ENCODE measurements around the gene LARGE1. TPM values are rescaled to one million over a fixed set of nuclear protein-coding genes. Genes with fewer than 3 reads are reported as not detected.

Gene LARGE1
- total RNA-seq, 1 donor: 13.4 TPM

DNA sequence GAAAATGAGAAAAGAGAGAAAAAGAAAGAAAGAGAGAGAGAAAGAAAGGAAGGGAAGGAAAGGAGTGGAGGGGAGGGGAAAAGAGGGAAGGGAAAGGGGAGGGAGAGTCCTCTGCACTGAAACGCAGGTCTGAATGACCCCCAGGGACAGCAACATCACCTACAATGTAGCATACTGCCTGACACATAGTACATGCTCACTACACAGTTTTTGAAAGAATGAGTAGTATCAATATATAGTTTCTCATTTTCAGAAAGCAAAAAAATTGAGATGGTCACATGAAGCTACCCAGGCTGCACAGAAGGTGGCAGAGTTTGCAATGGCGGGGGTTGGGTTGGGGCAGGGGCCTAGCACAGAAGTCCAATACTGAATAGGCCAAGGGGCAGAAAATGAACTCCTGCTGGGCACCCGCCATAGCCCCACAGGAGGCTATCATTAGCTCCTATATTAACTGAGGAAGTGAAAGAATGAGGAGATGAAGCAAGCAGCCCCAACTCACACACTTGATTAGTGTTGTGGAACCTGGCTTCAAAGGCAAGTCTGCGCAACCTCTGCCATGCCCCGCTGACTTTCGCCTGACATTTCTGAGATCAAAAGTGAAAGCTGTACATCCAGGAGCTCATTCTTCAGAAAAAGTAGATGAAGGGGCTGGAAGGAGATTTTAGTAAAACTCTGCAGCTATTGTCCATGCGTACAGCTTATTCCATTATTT, 620.9 kb downstream of the LARGE1 start:
- DNase-seq (ENCODE audit: low read depth): no peak
- no peak overlapping the region for H3K4me3 ChIP-seq (ENCODE audit: low read depth, low read length)
- TF ChIP-seq, protein P1, sequence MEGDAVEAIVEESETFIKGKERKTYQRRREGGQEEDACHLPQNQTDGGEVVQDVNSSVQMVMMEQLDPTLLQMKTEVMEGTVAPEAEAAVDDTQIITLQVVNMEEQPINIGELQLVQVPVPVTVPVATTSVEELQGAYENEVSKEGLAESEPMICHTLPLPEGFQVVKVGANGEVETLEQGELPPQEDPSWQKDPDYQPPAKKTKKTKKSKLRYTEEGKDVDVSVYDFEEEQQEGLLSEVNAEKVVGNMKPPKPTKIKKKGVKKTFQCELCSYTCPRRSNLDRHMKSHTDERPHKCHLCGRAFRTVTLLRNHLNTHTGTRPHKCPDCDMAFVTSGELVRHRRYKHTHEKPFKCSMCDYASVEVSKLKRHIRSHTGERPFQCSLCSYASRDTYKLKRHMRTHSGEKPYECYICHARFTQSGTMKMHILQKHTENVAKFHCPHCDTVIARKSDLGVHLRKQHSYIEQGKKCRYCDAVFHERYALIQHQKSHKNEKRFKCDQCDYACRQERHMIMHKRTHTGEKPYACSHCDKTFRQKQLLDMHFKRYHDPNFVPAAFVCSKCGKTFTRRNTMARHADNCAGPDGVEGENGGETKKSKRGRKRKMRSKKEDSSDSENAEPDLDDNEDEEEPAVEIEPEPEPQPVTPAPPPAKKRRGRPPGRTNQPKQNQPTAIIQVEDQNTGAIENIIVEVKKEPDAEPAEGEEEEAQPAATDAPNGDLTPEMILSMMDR (IDR thresholded peaks at IDR 0.05; ENCODE audit: insufficient read depth, low read depth, low read length): no peak

DNA sequence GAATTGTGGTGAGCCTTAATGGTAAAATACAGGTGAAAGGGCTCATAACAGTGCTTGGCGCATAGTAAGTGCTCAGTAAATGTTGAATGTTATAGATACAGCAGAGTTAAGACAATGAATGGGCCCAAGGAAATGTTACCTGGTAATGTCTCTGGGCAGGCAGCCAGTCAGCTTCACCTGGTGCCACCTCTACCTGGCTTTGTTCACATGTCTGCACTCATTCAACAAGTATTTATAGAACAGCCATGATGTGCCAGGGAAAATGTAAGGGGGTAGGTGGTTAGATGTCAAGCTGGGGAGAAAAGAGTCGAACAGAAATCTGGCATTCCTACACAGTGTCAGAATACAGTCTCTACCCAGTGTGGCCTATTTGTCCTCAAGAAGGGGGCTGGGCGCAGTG, 623.3 kb downstream of the LARGE1 start:
- TF ChIP-seq, protein P1 (IDR thresholded peaks at IDR 0.05; ENCODE audit: insufficient read depth, low read depth, low read length): no peak

DNA sequence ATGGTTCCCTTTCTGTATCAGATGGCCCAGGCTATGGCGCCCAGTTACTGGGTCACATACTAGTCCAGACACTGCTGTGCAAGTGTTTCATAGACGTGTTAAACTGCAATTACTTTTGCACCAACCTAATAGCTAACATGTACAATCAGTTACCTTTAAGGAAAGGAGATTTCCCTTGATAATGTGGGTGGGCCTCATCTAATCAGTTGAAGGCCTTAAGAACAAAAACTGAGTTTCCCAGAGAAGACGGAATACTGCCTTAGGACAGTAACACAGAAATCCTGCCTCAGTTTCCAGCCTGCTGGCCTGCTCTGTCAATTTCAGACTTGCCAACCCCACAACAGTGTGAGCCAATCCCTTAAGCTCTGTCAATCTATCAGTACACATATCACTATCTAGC, 632.2 kb downstream of the LARGE1 start:
- H3K4me3 ChIP-seq (ENCODE audit: low read depth, low read length): no peak overlapping the region
- TF ChIP-seq, protein P1 (IDR thresholded peaks at IDR 0.05; ENCODE audit: insufficient read depth, low read depth, low read length): no peak
- DNase-seq (ENCODE audit: low read depth): no peak

More for the DNA sequence above, 623.3 kb downstream of the LARGE1 start:
- H3K4me3 ChIP-seq (ENCODE audit: low read depth, low read length): no peak overlapping the region
- no peak for DNase-seq (ENCODE audit: low read depth)

DNA sequence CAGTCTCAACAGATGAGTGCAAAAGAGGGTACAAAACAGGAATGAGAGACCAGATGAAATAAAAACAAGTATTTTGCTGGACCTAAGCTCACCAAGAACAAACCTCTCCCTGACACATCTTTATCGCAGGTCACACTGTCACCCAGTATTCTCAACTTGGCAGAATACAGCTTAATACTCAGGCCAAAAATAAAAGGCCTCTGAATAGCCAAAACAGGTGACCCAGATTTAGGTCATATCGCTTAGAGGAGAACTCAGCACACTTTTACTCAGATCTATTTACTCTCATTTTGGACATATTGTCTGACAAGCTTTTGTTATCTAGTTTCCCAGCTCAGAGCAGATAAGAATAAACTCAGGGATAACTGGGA, 645.2 kb downstream of the LARGE1 start:
- DNase-seq (ENCODE audit: low read depth): no peak
- TF ChIP-seq, protein P1 (IDR thresholded peaks at IDR 0.05; ENCODE audit: insufficient read depth, low read depth, low read length): no peak
- no peak overlapping the region for H3K4me3 ChIP-seq (ENCODE audit: low read depth, low read length)

DNA sequence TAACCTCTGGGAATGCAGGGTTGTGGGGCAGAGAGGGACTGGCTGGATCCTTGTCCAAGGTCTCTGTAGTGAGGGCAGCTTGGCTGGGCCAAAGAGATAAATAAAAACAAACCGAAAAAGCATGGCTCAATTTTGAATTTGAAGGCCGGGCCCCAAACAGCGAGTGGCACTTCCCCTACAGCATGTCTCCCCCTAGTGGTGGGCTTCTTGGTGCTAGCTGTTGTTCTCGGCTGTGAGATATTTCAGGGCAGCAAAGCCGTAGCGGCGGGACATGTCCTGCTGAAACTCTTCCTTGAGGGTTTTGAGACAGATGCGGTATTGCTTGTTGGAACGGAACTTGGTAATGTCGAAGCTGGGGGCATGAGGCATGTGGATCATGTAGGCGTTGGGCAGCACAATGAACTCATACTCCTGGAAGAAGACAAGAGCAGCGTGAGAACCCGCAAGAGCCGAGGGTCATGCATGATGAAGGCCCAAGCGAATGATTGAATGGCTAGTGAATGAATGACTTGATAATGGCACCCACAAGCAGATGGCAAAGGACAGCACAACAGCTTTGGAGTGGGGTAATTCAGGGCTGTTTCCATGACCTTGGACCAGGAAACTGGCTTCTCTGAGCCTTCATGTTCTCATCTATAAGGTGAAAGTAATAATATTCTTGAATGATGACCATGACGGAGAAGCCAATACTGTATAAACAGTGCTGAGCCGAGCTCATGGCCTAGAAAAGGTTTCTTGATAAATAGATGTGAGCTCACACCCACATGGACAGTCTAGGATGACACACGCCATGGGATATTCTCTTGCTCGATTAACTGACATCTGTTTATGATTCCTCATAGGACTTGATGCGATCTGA, 645.8 kb downstream of the LARGE1 start:
- TF ChIP-seq, protein P1 (IDR thresholded peaks at IDR 0.05; ENCODE audit: insufficient read depth, low read depth, low read length): peak; percentile 26
- no peak overlapping the region for H3K4me3 ChIP-seq (ENCODE audit: low read depth, low read length)
- DNase-seq (ENCODE audit: low read depth): no peak

DNA sequence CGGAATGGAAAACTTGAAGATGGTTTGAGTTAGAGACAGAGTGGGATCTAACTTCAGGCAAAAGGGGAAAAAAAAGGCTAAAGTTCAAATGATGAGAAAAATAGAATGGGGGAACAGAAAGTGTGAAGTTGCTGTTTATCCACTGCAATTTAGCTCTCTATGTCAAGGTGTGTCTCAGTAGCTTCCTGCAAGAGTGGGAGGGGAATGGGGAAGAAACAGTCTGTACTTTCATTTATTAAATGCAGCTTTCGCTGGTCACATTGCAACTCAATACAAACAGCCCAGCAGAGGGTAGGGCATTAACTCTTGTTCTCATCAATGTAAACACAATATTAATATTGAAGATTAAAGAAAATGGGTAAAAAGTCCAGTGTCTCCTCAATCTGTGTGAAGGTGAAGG, 647.4 kb downstream of the LARGE1 start:
- no peak for DNase-seq (ENCODE audit: low read depth)
- TF ChIP-seq, protein P1 (IDR thresholded peaks at IDR 0.05; ENCODE audit: insufficient read depth, low read depth, low read length): no peak
- no peak overlapping the region for H3K4me3 ChIP-seq (ENCODE audit: low read depth, low read length)
